Activated naive CD4-positive, alpha-beta T cell treated with anti-CD3 and anti-CD28 coated beads, Interleukin-2, amount 50 U/mL, for 72 hours (primary cell): ENCODE measurements around the gene NOP14. TPM values are rescaled to one million over a fixed set of nuclear protein-coding genes. Genes with fewer than 3 reads are reported as not detected.

Experiments
- ATAC-seq, 2 donors: fragments of 150-1000 bp; cut with Tn5 transposase; 2 replicates each; pipeline ENCODE4 v1.10.0; 2021; ENCODE audit warnings: mild to moderate bottlenecking in 2 of 2, moderate library complexity in 2 of 2
- DNase-seq, 2 donors: peaks; one replicate each; pipeline ENCODE4 v3.0.0; 2021 to 2022; ENCODE audit warnings: low spot score in 2 of 2
- H3K27ac Mint-ChIP-seq, 2 donors: one replicate each; pipeline ENCODE4 v1.8.0; 2022; ENCODE audit warnings: mild to moderate bottlenecking in 2 of 2, mixed read lengths in 2 of 2
- H3K36me3 Mint-ChIP-seq, 2 donors: one replicate each; pipeline ENCODE4 v1.8.0; 2022; ENCODE audit warnings: mixed read lengths in 2 of 2
- H3K9me3 Mint-ChIP-seq, 2 donors: one replicate each; pipeline ENCODE4 v1.8.0; 2022; ENCODE audit warnings: mixed read lengths in 2 of 2
- total RNA-seq, 2 donors: library from RNA; stranded (reverse); gene quantifications; one replicate each; pipeline ENCODE4 v1.2.3, GENCODE V29; 2022

NOP14 gene
- total RNA-seq, 2 donors from 2014 or later = 62.9 to 77.1 TPM

GRCh38 chr4:2914256-2915126 is 48.7 kb downstream of the NOP14 start:
- H3K9me3 Mint-ChIP-seq = peaks cover under 1 to 2% of the 10 kb centered on the region in 2 donors
- peak; percentile 76 to 91 for ATAC-seq
- peaks cover 7 to 45% of the 10 kb centered on the region in 2 donors for H3K36me3 Mint-ChIP-seq
- DNase-seq = peak in 1 of 2 donors; percentile 66
- H3K27ac Mint-ChIP-seq = peak overlapping the region in 1 of 2 donors; percentile 0

- no peak for ATAC-seq
- no peaks in the 10 kb centered on the region for H3K9me3 Mint-ChIP-seq
- peaks cover 4 to 35% of the 10 kb centered on the region in 2 donors for H3K36me3 Mint-ChIP-seq
- H3K27ac Mint-ChIP-seq = peak overlapping the region in 1 of 2 donors; percentile 39
- peak in 1 of 2 donors; percentile 18 for DNase-seq
Observed at GRCh38 chr4:2913168-2913567, 50.0 kb downstream of the NOP14 start.

- Mint-ChIP-seq H3K9me3 (no peaks in the 10 kb centered on the region), H3K36me3 (peaks cover 4 to 22% of the 10 kb centered on the region in 2 donors), H3K27ac (peak overlapping the region in 1 of 2 donors; percentile 33)
- no peak for ATAC-seq
- peak in 1 of 2 donors; percentile 40 for DNase-seq
Observed at GRCh38 chr4:2911868-2912267, 51.3 kb downstream of the NOP14 start.

- ATAC-seq = no peak
- no peak for DNase-seq
- H3K9me3 Mint-ChIP-seq = no peaks in the 10 kb centered on the region
- peaks cover 0 to 13% of the 10 kb centered on the region in 2 donors for H3K36me3 Mint-ChIP-seq
- H3K27ac Mint-ChIP-seq = peak overlapping the region in 1 of 2 donors; percentile 44
Observed at GRCh38 chr4:2910409-2910808, 52.8 kb downstream of the NOP14 start.

- peaks cover 0 to 5% of the 10 kb centered on the region in 2 donors for H3K36me3 Mint-ChIP-seq
- DNase-seq = no peak
- H3K9me3 Mint-ChIP-seq = no peaks in the 10 kb centered on the region
- H3K27ac Mint-ChIP-seq = peak overlapping the region in 1 of 2 donors; percentile 72
- ATAC-seq = no peak
Observed at GRCh38 chr4:2909583-2909982, 53.6 kb downstream of the NOP14 start.

- no peak for ATAC-seq
- H3K36me3 Mint-ChIP-seq = no peaks in the 10 kb centered on the region
- DNase-seq = no peak
- no peaks in the 10 kb centered on the region for H3K9me3 Mint-ChIP-seq
- peak overlapping the region in 1 of 2 donors; percentile 22 for H3K27ac Mint-ChIP-seq
Observed at GRCh38 chr4:2908686-2909085, 54.5 kb downstream of the NOP14 start.

GRCh38 chr4:2907706-2908293 is 55.4 kb downstream of the NOP14 start:
- H3K27ac Mint-ChIP-seq = no peak overlapping the region
- no peaks in the 10 kb centered on the region for H3K9me3 Mint-ChIP-seq
- ATAC-seq (no peak), DNase-seq (no peak)
- no peaks in the 10 kb centered on the region for H3K36me3 Mint-ChIP-seq

GRCh38 chr4:2907226-2907625 is 56.0 kb downstream of the NOP14 start:
- Mint-ChIP-seq H3K9me3 (no peaks in the 10 kb centered on the region), H3K27ac (peak overlapping the region in 1 of 2 donors; percentile 7), H3K36me3 (no peaks in the 10 kb centered on the region)
- DNase-seq (no peak), ATAC-seq (peak in 1 of 2 donors; percentile 32)

GRCh38 chr4:2906218-2906617 is 57.0 kb downstream of the NOP14 start:
- peak overlapping the region; percentile 33 to 70 for H3K27ac Mint-ChIP-seq
- no peaks in the 10 kb centered on the region for H3K9me3 Mint-ChIP-seq
- no peak for DNase-seq
- ATAC-seq = no peak
- no peaks in the 10 kb centered on the region for H3K36me3 Mint-ChIP-seq

- Mint-ChIP-seq H3K27ac (peak overlapping the region; percentile 18 to 74), H3K36me3 (peaks cover 0 to 6% of the 10 kb centered on the region in 2 donors), H3K9me3 (no peaks in the 10 kb centered on the region)
- ATAC-seq = no peak
- no peak for DNase-seq
Observed at GRCh38 chr4:2905544-2905943, 57.7 kb downstream of the NOP14 start.

- Mint-ChIP-seq H3K27ac (peak overlapping the region in 1 of 2 donors; percentile 8), H3K9me3 (no peaks in the 10 kb centered on the region), H3K36me3 (peaks cover 6 to 21% of the 10 kb centered on the region in 2 donors)
- ATAC-seq = no peak
- DNase-seq = no peak
Observed at GRCh38 chr4:2902126-2902525, 61.1 kb downstream of the NOP14 start.

- DNase-seq (no peak), ATAC-seq (no peak)
- Mint-ChIP-seq H3K36me3 (peaks cover 6 to 21% of the 10 kb centered on the region in 2 donors), H3K9me3 (no peaks in the 10 kb centered on the region), H3K27ac (peak overlapping the region in 1 of 2 donors; percentile 75)
Observed at GRCh38 chr4:2901186-2901585, 62.0 kb downstream of the NOP14 start.

- Mint-ChIP-seq H3K27ac (peak overlapping the region; percentile 13 to 75), H3K9me3 (no peaks in the 10 kb centered on the region), H3K36me3 (peaks cover 6 to 21% of the 10 kb centered on the region in 2 donors)
- DNase-seq = no peak
- no peak for ATAC-seq
Observed at GRCh38 chr4:2900741-2901140, 62.5 kb downstream of the NOP14 start.

- DNase-seq (no peak), ATAC-seq (no peak)
- Mint-ChIP-seq H3K36me3 (peaks cover 6 to 21% of the 10 kb centered on the region in 2 donors), H3K27ac (peak overlapping the region; percentile 31 to 79), H3K9me3 (no peaks in the 10 kb centered on the region)
Observed at GRCh38 chr4:2898001-2898400, 65.2 kb downstream of the NOP14 start.

GRCh38 chr4:2893772-2894171 is 69.4 kb downstream of the NOP14 start:
- Mint-ChIP-seq H3K27ac (no peak overlapping the region), H3K36me3 (peaks cover 0 to under 1% of the 10 kb centered on the region in 2 donors), H3K9me3 (no peaks in the 10 kb centered on the region)
- DNase-seq (no peak), ATAC-seq (no peak)

- Mint-ChIP-seq H3K36me3 (peaks cover 3 to 6% of the 10 kb centered on the region in 2 donors), H3K27ac (no peak overlapping the region), H3K9me3 (no peaks in the 10 kb centered on the region)
- DNase-seq (no peak), ATAC-seq (no peak)
Observed at GRCh38 chr4:2891294-2891693, 71.9 kb downstream of the NOP14 start.

GRCh38 chr4:2888886-2889285 is 74.3 kb downstream of the NOP14 start:
- H3K27ac Mint-ChIP-seq = peak overlapping the region in 1 of 2 donors; percentile 8
- no peaks in the 10 kb centered on the region for H3K9me3 Mint-ChIP-seq
- DNase-seq (no peak), ATAC-seq (no peak)
- peaks cover 13 to 22% of the 10 kb centered on the region in 2 donors for H3K36me3 Mint-ChIP-seq
